ENCODE results near the gene UBE3C.

DNA sequence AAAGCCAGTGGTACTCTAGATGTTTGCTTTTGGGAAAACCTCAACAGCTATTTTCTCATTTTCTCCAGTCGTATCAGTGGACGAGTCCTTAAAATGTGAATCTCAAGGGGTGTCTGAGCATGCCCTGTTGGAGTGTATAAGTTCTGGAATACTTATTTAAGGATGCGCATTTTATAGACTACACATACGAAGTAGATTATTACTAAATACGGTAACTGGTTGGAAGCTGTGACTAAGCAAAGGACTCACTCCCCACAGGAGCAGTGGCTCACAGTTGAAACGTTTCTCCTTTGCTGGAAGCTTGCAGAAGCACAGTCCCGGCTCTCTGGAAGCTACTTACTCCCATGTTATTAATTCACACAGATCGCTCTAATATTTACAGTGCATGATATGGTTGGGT, 107.3 kb downstream of the UBE3C start:
- TF ChIP-seq, protein P1, sequence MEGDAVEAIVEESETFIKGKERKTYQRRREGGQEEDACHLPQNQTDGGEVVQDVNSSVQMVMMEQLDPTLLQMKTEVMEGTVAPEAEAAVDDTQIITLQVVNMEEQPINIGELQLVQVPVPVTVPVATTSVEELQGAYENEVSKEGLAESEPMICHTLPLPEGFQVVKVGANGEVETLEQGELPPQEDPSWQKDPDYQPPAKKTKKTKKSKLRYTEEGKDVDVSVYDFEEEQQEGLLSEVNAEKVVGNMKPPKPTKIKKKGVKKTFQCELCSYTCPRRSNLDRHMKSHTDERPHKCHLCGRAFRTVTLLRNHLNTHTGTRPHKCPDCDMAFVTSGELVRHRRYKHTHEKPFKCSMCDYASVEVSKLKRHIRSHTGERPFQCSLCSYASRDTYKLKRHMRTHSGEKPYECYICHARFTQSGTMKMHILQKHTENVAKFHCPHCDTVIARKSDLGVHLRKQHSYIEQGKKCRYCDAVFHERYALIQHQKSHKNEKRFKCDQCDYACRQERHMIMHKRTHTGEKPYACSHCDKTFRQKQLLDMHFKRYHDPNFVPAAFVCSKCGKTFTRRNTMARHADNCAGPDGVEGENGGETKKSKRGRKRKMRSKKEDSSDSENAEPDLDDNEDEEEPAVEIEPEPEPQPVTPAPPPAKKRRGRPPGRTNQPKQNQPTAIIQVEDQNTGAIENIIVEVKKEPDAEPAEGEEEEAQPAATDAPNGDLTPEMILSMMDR (IDR thresholded peaks at IDR 0.05) = no peak
- TF ChIP-seq TCF7L2 (IDR thresholded peaks at IDR 0.05; ENCODE audit: low read depth, low read length) (no peak), POLR2AphosphoS5 (IDR thresholded peaks at IDR 0.05; ENCODE audit: low read depth, low read length) (no peak), SIN3A (IDR thresholded peaks at IDR 0.05; ENCODE audit: borderline replicate concordance, insufficient read depth, low read depth, low read length) (no peak)

Data from Panc1 (cell line).